Brain microvascular endothelial cell (primary cell): ENCODE data around the gene THEM5.

Source experiments
- DNase-seq: peaks from one replicate; pipeline ENCODE4 v3.0.0-alpha.2; 2020
- H3K27ac ChIP-seq: fragments of 250-450 bp; sonication (Bioruptor Pico); 2 replicates; pipeline ENCODE4 v1.5.1; 2020; ENCODE audit warnings: mild to moderate bottlenecking, moderate library complexity
- H3K27me3 ChIP-seq: fragments of 250-450 bp; sonication (Bioruptor Pico); replicated peaks from 2 replicates; pipeline ENCODE4 v1.5.1; 2020; ENCODE audit warnings: mild to moderate bottlenecking
- H3K36me3 ChIP-seq: fragments of 250-450 bp; sonication (Bioruptor Pico); replicated peaks from 2 replicates; pipeline ENCODE4 v1.5.1; 2020; ENCODE audit warnings: mild to moderate bottlenecking
- H3K4me3 ChIP-seq: 2 replicates; pipeline ENCODE4 v1.5.1; 2011; ENCODE audit warnings: low read depth, mild to moderate bottlenecking, control low read depth, low read length, moderate library complexity
- CTCF ChIP-seq: IDR thresholded peaks from 2 replicates; pipeline ENCODE4 v1.5.1; 2011; ENCODE audit warnings: low read depth, mild to moderate bottlenecking, moderate library complexity, low read length, control low read depth, inconsistent platforms; ENCODE audit errors: missing control alignments
- in situ Hi-C: cut with HindIII; loops from 2 replicates; pipeline ENCODE4 v1.10.0; 2017; ENCODE audit warnings: low sequenced_read_pairs, low pct_ligation_motif_present

Gene THEM5

GRCh38 chr1:151839082-151839412, 14.5 kb downstream of the THEM5 start:
- Histone ChIP-seq H3K27me3 (peaks cover 11% of the 10 kb centered on the region), H3K36me3 (no peaks in the 10 kb centered on the region), H3K4me3 (peak overlapping the region; percentile 15), H3K27ac (no peak overlapping the region)
- TF ChIP-seq CTCF, result no peak
- in situ Hi-C loops, result no loop called here
- DNase-seq, result no peak

- TF ChIP-seq CTCF, result no peak
- peaks cover 11% of the 10 kb centered on the region for H3K27me3 ChIP-seq
- no peaks in the 10 kb centered on the region for H3K36me3 ChIP-seq
- in situ Hi-C loops, result no loop called here
- no peak overlapping the region for H3K27ac ChIP-seq
- peak overlapping the region; percentile 15 for H3K4me3 ChIP-seq
- no peak for DNase-seq
These were observed 15.1 kb downstream of the THEM5 start for GRCh38 chr1:151838222-151839081.

GRCh38 chr1:151837884-151838221, 15.7 kb downstream of the THEM5 start:
- Histone ChIP-seq H3K36me3 (no peaks in the 10 kb centered on the region), H3K27ac (no peak overlapping the region), H3K4me3 (no peak overlapping the region), H3K27me3 (peaks cover 11% of the 10 kb centered on the region)
- in situ Hi-C loops, result no loop called here
- no peak for TF ChIP-seq CTCF
- no peak for DNase-seq

- no peak for DNase-seq
- H3K27me3 ChIP-seq, result peaks cover 11% of the 10 kb centered on the region
- no peak overlapping the region for H3K27ac ChIP-seq
These were observed 16.3 kb downstream of the THEM5 start for GRCh38 chr1:151837197-151837596.

GRCh38 chr1:151835596-151835995, 17.9 kb downstream of the THEM5 start:
- no peak for DNase-seq
- H3K27me3 ChIP-seq, result peaks cover 11% of the 10 kb centered on the region
- in situ Hi-C loops, result no loop called here
- TF ChIP-seq CTCF, result no peak
- H3K36me3 ChIP-seq, result no peaks in the 10 kb centered on the region
- H3K4me3 ChIP-seq, result no peak overlapping the region
- H3K27ac ChIP-seq, result no peak overlapping the region

More at GRCh38 chr1:151837197-151837596, 16.3 kb downstream of the THEM5 start:
- no peak for TF ChIP-seq CTCF
- in situ Hi-C loops, result no loop called here
- Histone ChIP-seq H3K4me3 (no peak overlapping the region), H3K36me3 (no peaks in the 10 kb centered on the region)

GRCh38 chr1:151834239-151834638, 19.3 kb downstream of the THEM5 start:
- Histone ChIP-seq H3K27me3 (peaks cover 11% of the 10 kb centered on the region), H3K36me3 (no peaks in the 10 kb centered on the region), H3K27ac (no peak overlapping the region), H3K4me3 (no peak overlapping the region)
- DNase-seq, result no peak
- in situ Hi-C loops, result no loop called here
- TF ChIP-seq CTCF, result no peak
